Measurements from ENCODE around the gene CCDC180. TPM values are rescaled to one million over a fixed set of nuclear protein-coding genes. Genes with fewer than 3 reads are reported as not detected.
A peak's percentile ranks its signal among the peaks of the same experiment; 100 is the strongest.
"Not testable (repeated sequence)": the region's sequence is repeated elsewhere in the genome, so short reads cannot be mapped to it uniquely, and the experiment has no call there.

CCDC180 gene
- total RNA-seq, 1 donor from 2014 or later, result 2.2 TPM

- intact Hi-C loops (cut with DNase I), result no loop called here
- DNase-seq (ENCODE audit: low spot score), result no peak
Measured at GRCh38 chr9:97309260-97309659, 1.8 kb downstream of the CCDC180 start.

DNA sequence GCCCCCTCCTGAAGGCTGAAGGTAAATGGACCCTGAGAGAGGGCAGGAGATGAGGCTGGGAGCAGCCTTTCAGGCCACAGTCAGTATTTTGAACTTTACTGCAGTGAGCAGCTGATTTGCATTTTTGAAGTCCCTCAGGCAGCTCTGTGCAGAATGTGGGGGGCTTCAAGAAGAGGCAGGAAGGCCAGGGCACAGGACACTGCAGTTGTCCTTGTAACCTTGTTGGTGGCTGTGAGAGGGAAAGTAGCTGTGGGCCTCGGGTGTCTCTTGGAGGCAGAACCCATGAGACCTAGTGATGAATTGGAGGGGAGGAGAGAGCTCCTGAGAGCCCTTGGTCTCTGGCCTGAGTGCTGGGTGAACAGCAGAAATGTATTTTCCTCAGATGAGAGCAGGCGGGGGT lies 2.6 kb downstream of the CCDC180 start:
- intact Hi-C loops (cut with DNase I), result no loop called here
- DNase-seq (ENCODE audit: low spot score), result no peak

DNA sequence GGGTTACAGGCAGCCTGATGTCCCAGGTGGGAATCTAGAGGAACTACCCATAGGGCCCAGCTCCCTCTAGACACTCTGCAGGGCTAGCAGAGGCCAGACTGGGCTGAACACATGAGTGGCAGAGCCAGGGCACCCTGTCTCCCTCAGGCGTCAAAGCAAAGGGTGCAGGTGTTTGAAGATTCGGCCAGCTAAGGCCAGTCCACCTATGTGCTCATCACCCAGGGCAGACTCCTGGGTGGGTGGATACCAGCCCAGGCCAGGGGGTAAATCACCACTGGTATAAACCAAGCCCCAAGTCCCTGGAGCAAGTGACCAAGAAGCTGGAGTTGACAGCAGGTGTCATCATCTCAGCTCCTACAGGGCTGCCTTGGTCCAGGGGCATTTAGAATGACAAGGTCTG lies 3.4 kb downstream of the CCDC180 start:
- DNase-seq (ENCODE audit: low spot score), result no peak
- intact Hi-C loops (cut with DNase I), result no loop called here

- no peak for DNase-seq (ENCODE audit: low spot score)
- intact Hi-C loops (cut with DNase I), result no loop called here
Measured at GRCh38 chr9:97311798-97312500, 4.5 kb downstream of the CCDC180 start.

DNA sequence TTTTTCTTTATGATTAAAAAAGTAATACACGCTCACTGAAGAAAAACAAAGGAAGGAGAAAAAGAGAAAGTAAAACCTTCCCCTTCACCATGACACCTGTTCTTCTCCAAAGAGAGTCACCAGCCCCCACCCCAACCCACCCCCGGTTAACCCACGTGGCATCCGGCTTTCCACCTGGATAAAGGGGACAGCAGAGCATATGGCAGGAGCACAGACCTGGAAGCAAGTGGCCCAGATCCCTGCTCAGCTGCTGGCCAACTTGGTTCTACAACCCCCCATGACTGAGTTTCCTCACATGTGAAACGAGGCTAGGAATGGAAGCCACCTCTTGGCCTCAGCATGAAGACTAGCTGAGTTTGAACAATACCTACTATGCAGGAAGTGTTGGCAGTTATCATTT lies 5.1 kb downstream of the CCDC180 start:
- intact Hi-C loops (cut with DNase I), result no loop called here
- DNase-seq (ENCODE audit: low spot score), result no peak

- intact Hi-C loops (cut with DNase I), result no loop called here
- DNase-seq (ENCODE audit: low spot score), result peak; percentile 64
Measured at GRCh38 chr9:97313243-97313642, 5.8 kb downstream of the CCDC180 start.

GRCh38 chr9:97313746-97314145 lies 6.3 kb downstream of the CCDC180 start:
- intact Hi-C loops (cut with DNase I), result no loop called here
- no peak for DNase-seq (ENCODE audit: low spot score)

DNA sequence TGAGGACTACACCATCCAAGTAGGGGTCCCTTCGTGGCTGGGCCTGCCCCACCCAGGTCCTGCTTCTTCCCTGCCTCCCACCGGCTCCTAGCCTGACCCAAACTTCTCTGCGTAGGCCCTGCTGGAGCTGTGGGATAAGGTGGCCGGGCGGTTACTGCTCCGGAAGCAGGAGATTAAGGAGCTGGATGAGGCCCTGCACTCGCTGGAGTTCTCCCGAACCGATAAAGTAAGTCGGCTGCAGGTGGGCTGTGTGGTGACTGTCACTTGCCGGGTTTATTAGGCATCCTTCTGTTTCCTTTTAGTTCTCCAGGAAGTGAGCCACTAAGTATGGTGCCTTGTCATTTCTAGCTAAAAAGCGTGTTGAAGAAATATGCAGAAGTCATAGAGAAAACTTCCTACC lies 7.0 kb downstream of the CCDC180 start:
- intact Hi-C loops (cut with DNase I), result no loop called here
- DNase-seq (ENCODE audit: low spot score), result no peak

GRCh38 chr9:97315550-97315949 lies 8.1 kb downstream of the CCDC180 start:
- intact Hi-C loops (cut with DNase I), result no loop called here

DNA sequence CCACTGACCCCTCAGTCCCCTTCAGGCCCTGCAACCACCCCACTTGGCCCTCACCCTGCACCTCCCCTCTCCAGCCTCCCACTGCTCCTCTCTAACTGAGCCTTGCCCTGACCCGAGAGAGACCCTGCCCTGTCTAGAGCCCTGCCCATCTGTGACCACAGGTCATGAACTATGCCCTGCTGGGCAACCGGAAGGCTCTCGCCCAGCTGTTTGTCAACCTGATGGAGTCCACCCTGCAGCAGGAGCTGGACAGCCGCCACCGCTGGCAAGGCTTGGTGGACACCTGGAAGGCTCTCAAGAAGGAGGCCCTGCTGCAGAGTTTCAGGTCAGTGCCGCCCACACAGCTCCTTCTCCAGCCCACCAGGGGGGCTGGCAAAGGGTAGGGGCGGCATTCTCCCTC lies 9.4 kb downstream of the CCDC180 start:
- DNase-seq (ENCODE audit: low spot score), result no peak
- intact Hi-C loops (cut with DNase I), result no loop called here

More at GRCh38 chr9:97315550-97315949, 8.1 kb downstream of the CCDC180 start:
- DNase-seq (ENCODE audit: low spot score), result no peak

GRCh38 chr9:97318433-97318832 lies 11.0 kb downstream of the CCDC180 start:
- DNase-seq (ENCODE audit: low spot score), result no peak
- intact Hi-C loops (cut with DNase I), result no loop called here

- intact Hi-C loops (cut with DNase I), result no loop called here
- no peak for DNase-seq (ENCODE audit: low spot score)
Measured at GRCh38 chr9:97319395-97319794, 11.9 kb downstream of the CCDC180 start.

DNA sequence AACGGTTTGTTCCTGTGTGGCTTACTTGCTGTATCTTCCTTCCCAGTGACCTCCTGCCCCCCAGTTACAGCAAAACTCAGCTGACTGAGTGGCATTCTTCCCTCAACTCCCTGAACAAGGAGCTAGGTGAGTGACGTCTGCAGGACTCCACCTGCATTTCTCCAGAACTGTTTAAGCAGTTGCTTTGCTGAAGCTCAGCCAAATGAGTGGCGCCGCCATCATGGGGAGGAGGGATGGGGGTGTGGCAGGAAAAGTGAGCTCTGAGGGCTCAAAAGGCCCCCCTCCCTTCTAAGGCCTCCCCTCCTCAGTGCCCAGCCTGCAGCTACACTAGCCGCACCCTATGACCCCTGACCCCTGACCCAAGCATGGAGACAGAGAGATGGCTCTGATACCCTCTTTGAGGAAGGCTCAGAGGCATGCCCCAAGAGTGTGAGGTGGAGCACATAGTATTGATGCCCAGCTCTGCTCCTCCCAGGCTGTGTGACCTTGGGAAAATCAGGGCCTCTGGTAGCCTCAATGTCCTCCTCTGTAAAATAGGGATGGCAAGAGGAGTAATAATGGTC lies 12.7 kb downstream of the CCDC180 start:
- DNase-seq (ENCODE audit: low spot score), result no peak
- intact Hi-C loops (cut with DNase I), result no loop called here

GRCh38 chr9:97321251-97321650 lies 13.8 kb downstream of the CCDC180 start:
- DNase-seq (ENCODE audit: low spot score), result no peak
- intact Hi-C loops (cut with DNase I), result no loop called here

- no peak for DNase-seq (ENCODE audit: low spot score)
- intact Hi-C loops (cut with DNase I), result no loop called here
Measured at GRCh38 chr9:97321691-97322090, 14.2 kb downstream of the CCDC180 start.

- DNase-seq (ENCODE audit: low spot score), result no peak
- intact Hi-C loops (cut with DNase I), result no loop called here
Measured at GRCh38 chr9:97322105-97322504, 14.6 kb downstream of the CCDC180 start.

DNA sequence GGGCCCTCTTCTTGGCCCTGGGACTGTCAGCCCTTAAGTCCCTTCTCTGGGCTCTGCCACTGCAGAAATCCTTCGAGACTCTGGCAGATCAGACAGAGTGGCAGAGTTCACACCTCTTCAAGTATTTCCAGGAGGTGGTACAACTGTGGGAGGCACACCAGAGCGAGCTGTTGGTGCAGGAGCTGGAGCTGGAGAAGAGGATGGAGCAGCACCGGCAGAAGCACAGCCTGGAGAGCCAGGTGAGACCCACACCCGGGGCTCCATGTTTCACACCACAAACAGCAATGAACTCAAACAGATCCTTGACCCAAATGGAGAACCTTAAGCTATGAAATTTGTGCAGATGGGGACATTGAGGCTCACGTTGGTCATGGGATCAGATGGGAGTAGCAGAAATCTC lies 17.5 kb downstream of the CCDC180 start:
- DNase-seq (ENCODE audit: low spot score), result peak; percentile 67
- intact Hi-C loops (cut with DNase I), result no loop called here

DNA sequence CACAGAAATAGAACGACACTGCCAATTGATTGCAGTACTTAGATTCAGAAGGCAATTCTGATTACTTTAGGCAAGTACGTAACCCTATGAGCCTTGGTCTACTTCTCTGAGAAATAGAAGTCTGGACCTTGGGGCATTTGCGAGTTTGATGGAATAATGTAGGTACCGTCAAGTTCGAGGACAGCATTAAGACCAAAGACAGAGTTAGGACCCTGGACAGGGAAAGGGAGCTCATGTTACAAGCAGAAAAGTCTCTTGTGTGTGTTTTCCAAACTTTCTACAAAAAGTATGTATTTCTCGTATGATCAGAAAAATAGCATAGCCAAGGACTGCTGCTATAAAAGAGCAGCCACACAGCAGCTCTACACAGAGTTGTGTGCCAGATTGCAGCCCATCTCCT lies 20.1 kb downstream of the CCDC180 start:
- DNase-seq (ENCODE audit: low spot score), result no peak
- intact Hi-C loops (cut with DNase I), result no loop called here

DNA sequence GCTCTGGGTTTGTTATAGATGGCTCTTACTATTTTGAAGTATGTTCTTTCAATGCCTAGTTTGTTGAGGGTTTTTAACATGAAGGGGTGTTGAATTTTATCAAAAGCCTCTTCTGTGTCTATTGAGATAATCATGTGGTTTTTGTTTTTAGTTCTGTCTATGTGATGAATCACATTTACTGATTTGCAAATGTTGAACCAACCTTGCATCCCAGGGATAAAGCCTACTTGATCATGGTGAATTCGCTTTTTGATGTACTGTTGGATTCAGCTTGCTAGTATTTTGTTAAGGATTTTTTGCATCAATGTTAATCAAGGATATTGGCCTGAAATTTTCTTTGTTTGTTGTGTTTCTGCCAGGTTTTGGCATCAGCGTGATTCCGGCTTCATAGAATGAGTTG lies 25.5 kb downstream of the CCDC180 start:
- intact Hi-C loops (cut with DNase I), result no loop called here
- DNase-seq (ENCODE audit: low spot score), result no peak

DNA sequence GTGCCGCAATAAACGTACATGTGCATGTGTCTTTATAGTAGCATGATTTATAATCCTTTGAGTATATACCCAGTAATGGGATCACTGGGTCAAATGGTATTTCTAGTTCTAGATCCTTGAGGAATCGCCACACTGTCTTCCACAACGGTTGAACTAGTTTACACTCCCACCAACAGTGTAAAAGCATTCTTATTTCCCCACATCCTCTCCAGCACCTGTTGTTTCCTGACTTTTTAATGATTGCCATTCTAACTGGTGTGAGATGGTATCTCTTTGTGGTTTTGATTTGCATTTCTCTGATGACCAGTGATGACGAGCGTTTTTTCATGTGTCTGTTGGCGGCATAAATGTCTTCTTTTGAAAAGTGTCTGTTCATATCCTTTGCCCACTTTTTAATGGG lies 28.2 kb downstream of the CCDC180 start:
- DNase-seq (ENCODE audit: low spot score); intact Hi-C loops (cut with DNase I): not testable (repeated sequence)

DNA sequence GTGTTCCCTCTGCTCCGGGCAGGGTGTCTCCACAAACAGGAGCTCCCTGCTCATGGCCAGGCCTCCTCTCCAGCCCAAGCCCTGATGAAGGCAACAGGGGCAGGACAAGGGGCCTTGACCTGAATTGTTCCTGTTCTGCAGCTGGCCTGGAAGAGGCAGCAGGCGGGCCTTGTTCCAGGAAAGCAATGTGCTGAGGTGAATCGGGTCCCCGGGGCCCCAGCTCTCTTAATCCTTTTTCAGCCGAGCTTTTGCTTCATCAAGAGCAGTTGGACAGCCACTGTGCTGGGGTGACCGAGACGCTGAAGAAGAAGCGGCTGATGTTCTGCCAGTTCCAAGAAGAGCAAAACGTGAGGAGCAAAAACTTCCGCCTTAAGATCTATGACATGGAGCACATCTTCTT lies 41.4 kb downstream of the CCDC180 start:
- DNase-seq (ENCODE audit: low spot score), result no peak
- intact Hi-C loops (cut with DNase I), result no loop called here

DNA sequence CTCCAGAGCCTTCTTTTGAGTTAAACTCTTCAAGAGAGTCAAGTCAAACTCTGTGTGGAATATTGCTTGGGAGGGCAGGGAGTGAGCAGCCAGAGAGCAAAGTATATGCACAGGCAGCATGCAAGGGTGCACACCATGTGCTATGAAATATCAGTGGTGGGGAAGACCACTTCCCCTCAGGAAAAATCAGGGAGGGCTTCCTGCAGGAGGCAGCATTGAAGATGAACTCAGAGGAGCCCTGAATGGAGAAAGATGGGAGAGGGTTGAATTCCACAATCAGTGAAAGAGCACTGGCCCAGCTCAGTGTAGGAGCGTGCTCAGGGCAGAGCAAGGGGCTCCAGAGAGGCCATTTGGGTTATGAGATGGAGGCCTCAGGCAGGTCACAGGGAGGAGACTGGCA lies 41.9 kb downstream of the CCDC180 start:
- intact Hi-C loops (cut with DNase I), result no loop called here
- no peak for DNase-seq (ENCODE audit: low spot score)

Data from cardiac septum (tissue), 1 donor.